ENCODE measurements around the gene RBBP5. TPM values are rescaled to one million over a fixed set of nuclear protein-coding genes. Genes with fewer than 3 reads are reported as not detected.
A peak's percentile ranks its signal among the peaks of the same experiment; 100 is the strongest.

RBBP5 gene
- total RNA-seq, 1 experiment from 2014 or later, result 20.5 TPM

- no peaks in the 10 kb centered on the region for H3K9me3 ChIP-seq
- DNase-seq, result no peak
- peaks cover 76% of the 10 kb centered on the region for H3K36me3 ChIP-seq
- H3K27me3 ChIP-seq, result no peaks in the 10 kb centered on the region
- no peak overlapping the region for H3K4me3 ChIP-seq
Observed at GRCh38 chr1:205091043-205091740, 30.6 kb downstream of the RBBP5 start.

GRCh38 chr1:205088341-205088740 lies 33.4 kb downstream of the RBBP5 start:
- Histone ChIP-seq H3K27me3 (no peaks in the 10 kb centered on the region), H3K9me3 (no peaks in the 10 kb centered on the region), H3K4me3 (no peak overlapping the region), H3K36me3 (peaks cover 69% of the 10 kb centered on the region)
- no peak for DNase-seq

GRCh38 chr1:205084360-205084759 lies 37.4 kb downstream of the RBBP5 start, which contains the start of gene TMEM81:
TMEM81 (minus strand) TSS chr1:205084460; CDS start chr1:205084320, 140 bp downstream.
- no peaks in the 10 kb centered on the region for H3K27me3 ChIP-seq
- H3K4me3 ChIP-seq, result no peak within 1 kb of the TSS
- DNase-seq, result no peak
- H3K36me3 ChIP-seq, result peaks cover 36% of the 10 kb centered on the region
- H3K9me3 ChIP-seq, result no peaks in the 10 kb centered on the region

GRCh38 chr1:205082431-205082830 lies 39.3 kb downstream of the RBBP5 start:
- no peaks in the 10 kb centered on the region for H3K9me3 ChIP-seq
- H3K27me3 ChIP-seq, result no peaks in the 10 kb centered on the region
- no peak for DNase-seq
- H3K36me3 ChIP-seq, result peaks cover 18% of the 10 kb centered on the region
- H3K4me3 ChIP-seq, result no peak overlapping the region

- H3K36me3 ChIP-seq, result no peaks in the 10 kb centered on the region; the same call in 1 of the 2 replicates
- no peaks in the 10 kb centered on the region for H3K9me3 ChIP-seq
- H3K27me3 ChIP-seq, result no peaks in the 10 kb centered on the region
- H3K4me3 ChIP-seq, result no peak overlapping the region
- DNase-seq, result no peak
Observed at GRCh38 chr1:205077934-205078311, 43.9 kb downstream of the RBBP5 start.

- H3K36me3 ChIP-seq, result no peaks in the 10 kb centered on the region; the same call in 1 of the 2 replicates
- no peak overlapping the region for H3K4me3 ChIP-seq
- no peaks in the 10 kb centered on the region for H3K27me3 ChIP-seq
- no peak for DNase-seq
- H3K9me3 ChIP-seq, result no peaks in the 10 kb centered on the region
Observed at GRCh38 chr1:205077158-205077933, 44.4 kb downstream of the RBBP5 start.

GRCh38 chr1:205076245-205076761 lies 45.5 kb downstream of the RBBP5 start:
- no peak for DNase-seq
- Histone ChIP-seq H3K36me3 (no peaks in the 10 kb centered on the region), H3K4me3 (no peak overlapping the region)

GRCh38 chr1:205075642-205076155 lies 46.1 kb downstream of the RBBP5 start:
- no peak for DNase-seq
- Histone ChIP-seq H3K4me3 (no peak overlapping the region), H3K27me3 (no peaks in the 10 kb centered on the region), H3K9me3 (no peaks in the 10 kb centered on the region), H3K36me3 (no peaks in the 10 kb centered on the region)

More at GRCh38 chr1:205076245-205076761, 45.5 kb downstream of the RBBP5 start:
- no peaks in the 10 kb centered on the region for H3K9me3 ChIP-seq
- H3K27me3 ChIP-seq, result no peaks in the 10 kb centered on the region

- Histone ChIP-seq H3K4me3 (no peak overlapping the region), H3K27me3 (no peaks in the 10 kb centered on the region), H3K36me3 (no peaks in the 10 kb centered on the region), H3K9me3 (no peaks in the 10 kb centered on the region)
- DNase-seq, result no peak
Observed at GRCh38 chr1:205074513-205074912, 47.3 kb downstream of the RBBP5 start.

- no peaks in the 10 kb centered on the region for H3K9me3 ChIP-seq
- H3K36me3 ChIP-seq, result no peaks in the 10 kb centered on the region
- DNase-seq, result no peak
- no peak overlapping the region for H3K4me3 ChIP-seq
- no peaks in the 10 kb centered on the region for H3K27me3 ChIP-seq
Observed at GRCh38 chr1:205074084-205074483, 47.7 kb downstream of the RBBP5 start.

GRCh38 chr1:205073511-205073910 lies 48.3 kb downstream of the RBBP5 start:
- DNase-seq, result peak; percentile 80
- Histone ChIP-seq H3K36me3 (no peaks in the 10 kb centered on the region), H3K9me3 (no peaks in the 10 kb centered on the region), H3K4me3 (no peak overlapping the region), H3K27me3 (no peaks in the 10 kb centered on the region)

- H3K4me3 ChIP-seq, result no peak overlapping the region
- DNase-seq, result no peak
- H3K36me3 ChIP-seq, result no peaks in the 10 kb centered on the region
- no peaks in the 10 kb centered on the region for H3K27me3 ChIP-seq
- no peaks in the 10 kb centered on the region for H3K9me3 ChIP-seq
Observed at GRCh38 chr1:205072881-205073280, 48.9 kb downstream of the RBBP5 start.

GRCh38 chr1:205072286-205072685 lies 49.5 kb downstream of the RBBP5 start:
- Histone ChIP-seq H3K9me3 (no peaks in the 10 kb centered on the region), H3K4me3 (no peak overlapping the region), H3K27me3 (no peaks in the 10 kb centered on the region), H3K36me3 (no peaks in the 10 kb centered on the region)
- DNase-seq, result no peak

GRCh38 chr1:205071801-205072200 lies 50.0 kb downstream of the RBBP5 start:
- no peak for DNase-seq
- no peaks in the 10 kb centered on the region for H3K27me3 ChIP-seq

GRCh38 chr1:205071028-205071409 lies 50.8 kb downstream of the RBBP5 start:
- no peaks in the 10 kb centered on the region for H3K9me3 ChIP-seq
- H3K27me3 ChIP-seq, result no peaks in the 10 kb centered on the region
- no peak for DNase-seq
- no peak overlapping the region for H3K4me3 ChIP-seq
- H3K36me3 ChIP-seq, result no peaks in the 10 kb centered on the region

More at GRCh38 chr1:205071801-205072200, 50.0 kb downstream of the RBBP5 start:
- Histone ChIP-seq H3K36me3 (no peaks in the 10 kb centered on the region), H3K9me3 (no peaks in the 10 kb centered on the region), H3K4me3 (no peak overlapping the region)

- Histone ChIP-seq H3K36me3 (no peaks in the 10 kb centered on the region), H3K27me3 (no peaks in the 10 kb centered on the region), H3K4me3 (no peak overlapping the region), H3K9me3 (no peaks in the 10 kb centered on the region)
- DNase-seq, result no peak
Observed at GRCh38 chr1:205069371-205070125, 52.2 kb downstream of the RBBP5 start.

Measured in MG63 (cell line).